GM21423 (cell line): ENCODE data around the gene YIPF5.

Source experiments
- ATAC-seq: cut with Tn5 transposase; IDR thresholded peaks from one replicate; pipeline ENCODE4 v1.9.1; 2021; ENCODE audit warnings: mild to moderate bottlenecking, moderate library complexity; ENCODE audit not compliant: unreplicated experiment

The YIPF5 gene

GRCh38 chr5:144128844-144129243 is 41.6 kb downstream of the YIPF5 start:
- no peak for ATAC-seq

DNA sequence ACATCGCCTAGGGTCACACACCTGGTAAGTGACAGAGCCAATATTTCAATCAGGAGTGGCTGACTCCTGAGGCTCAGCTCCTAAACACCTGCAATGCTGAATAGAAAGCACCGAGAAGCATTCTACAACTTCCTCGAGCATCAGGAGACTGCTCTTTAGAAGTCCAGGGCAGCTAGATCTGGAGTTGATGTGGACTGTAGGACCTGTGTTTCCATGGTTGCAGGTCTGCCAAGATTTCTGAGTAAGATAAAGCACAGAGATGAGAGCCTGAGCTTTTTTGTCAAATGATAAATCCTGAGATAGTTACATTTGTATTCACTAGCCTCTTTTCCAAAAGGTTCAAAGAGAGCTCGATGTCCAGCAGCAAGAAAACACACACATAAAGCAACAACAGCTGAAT is 43.8 kb downstream of the YIPF5 start:
- no peak for ATAC-seq

DNA sequence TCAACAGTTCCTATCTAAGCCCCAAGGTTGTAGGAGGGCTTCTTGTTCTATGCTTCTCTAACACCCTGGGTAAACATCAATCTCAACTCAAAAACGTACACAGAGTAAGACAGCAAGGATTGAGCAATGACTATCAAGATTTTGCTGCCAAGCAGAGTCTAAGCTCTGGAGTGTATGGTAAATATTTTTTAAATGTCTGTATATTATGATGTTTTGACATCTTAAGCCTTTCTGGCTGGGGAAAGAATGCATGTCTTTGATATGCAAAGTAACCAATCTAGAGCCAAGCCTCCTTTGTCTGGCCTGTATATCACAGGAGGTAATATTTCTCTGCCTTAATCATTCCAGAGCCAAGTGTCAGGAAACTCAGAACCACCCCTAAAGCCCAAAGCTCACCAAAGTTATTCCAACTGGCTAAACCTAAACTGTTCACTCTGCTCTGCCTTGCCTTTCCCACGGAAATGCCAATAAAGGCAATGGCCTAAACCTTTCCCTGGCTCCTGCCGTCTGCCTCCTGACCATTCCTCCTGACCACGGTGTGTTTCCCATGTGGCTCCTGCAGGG is 45.2 kb downstream of the YIPF5 start:
- ATAC-seq, result no peak

- ATAC-seq, result no peak
Measured at GRCh38 chr5:144122641-144123040, 47.8 kb downstream of the YIPF5 start.

DNA sequence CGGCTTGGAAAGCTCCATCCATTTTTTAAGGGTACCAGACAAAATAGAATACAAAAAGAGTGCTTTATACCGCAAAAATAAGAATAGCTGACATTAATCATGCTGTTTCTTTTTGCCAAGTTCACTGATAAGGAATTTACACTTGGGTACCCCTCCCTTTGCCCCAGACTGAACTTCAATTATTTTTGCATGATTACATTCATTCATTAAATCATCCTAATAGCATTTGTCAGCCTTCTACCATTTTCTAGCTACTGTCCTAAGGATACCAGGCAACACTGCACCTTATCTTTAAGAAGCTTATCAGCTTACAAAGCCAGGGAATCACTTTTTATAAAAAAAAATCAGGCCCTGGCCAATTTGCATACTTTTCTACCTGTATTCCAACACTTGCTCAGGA is 48.4 kb downstream of the YIPF5 start:
- no peak for ATAC-seq

- no peak for ATAC-seq
Measured at GRCh38 chr5:144121577-144121976, 48.9 kb downstream of the YIPF5 start.

GRCh38 chr5:144120661-144121180 is 49.7 kb downstream of the YIPF5 start:
- no peak for ATAC-seq

DNA sequence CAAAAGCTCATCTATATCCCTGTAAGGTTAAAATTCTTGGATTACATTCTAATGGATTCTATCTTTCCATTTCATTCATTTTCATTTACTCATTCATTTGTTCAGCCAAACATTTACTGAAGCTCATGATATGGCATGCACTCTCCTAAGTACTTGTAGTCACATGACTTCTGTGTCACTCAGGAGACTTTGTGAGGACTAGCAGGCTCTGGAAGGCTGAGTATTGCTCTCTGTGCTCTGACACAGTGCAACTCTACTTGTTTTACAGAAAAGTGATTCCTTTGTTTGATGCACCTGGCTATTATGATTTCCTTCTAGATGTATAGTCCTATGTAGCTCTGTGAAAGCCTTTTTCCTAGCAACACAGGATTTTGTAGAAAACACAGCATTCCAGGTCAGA is 53.0 kb downstream of the YIPF5 start:
- no peak for ATAC-seq

DNA sequence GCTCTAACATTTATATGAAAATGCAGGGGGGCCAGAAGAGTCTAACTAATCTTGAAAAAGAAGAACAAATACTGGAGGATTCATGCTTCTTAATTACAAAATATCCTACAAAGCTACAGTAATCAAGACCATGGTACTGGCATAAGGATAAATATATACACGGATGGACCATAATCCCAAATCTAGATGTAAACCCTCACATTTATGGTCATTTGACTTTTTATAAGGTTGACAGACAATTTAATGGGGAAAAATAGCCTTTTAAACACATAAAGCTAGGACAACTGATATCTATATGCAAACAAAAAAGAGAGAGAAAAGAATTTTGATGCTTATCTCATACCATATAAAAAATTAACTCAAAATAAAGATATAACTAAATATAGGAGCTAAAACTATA is 55.9 kb downstream of the YIPF5 start:
- no peak for ATAC-seq
